Mesothelial cell of epicardium (in vitro differentiated cells): ENCODE data around the gene ARL15. TPM values are rescaled to one million over a fixed set of nuclear protein-coding genes. Genes with fewer than 3 reads are reported as not detected.

Source experiments
- DNase-seq, 2 experiments: peaks; one replicate each; pipeline ENCODE4 v3.0.0; 2021; ENCODE audit warnings: low spot score in 2 of 2; ENCODE audit not compliant: unreplicated experiment in 2 of 2
- H3K27ac Mint-ChIP-seq: 2 replicates; pipeline ENCODE4 v1.8.0; 2021; ENCODE audit warnings: mixed read lengths
- H3K27me3 Mint-ChIP-seq: 2 replicates; pipeline ENCODE4 v1.8.0; 2021; ENCODE audit warnings: low read depth, mixed read lengths
- H3K36me3 Mint-ChIP-seq: 2 replicates; pipeline ENCODE4 v1.8.0; 2021; ENCODE audit warnings: mixed read lengths
- H3K4me1 Mint-ChIP-seq: 2 replicates; pipeline ENCODE4 v1.8.0; 2021; ENCODE audit warnings: mixed read lengths
- H3K4me3 Mint-ChIP-seq: 2 replicates; pipeline ENCODE4 v1.8.0; 2021; ENCODE audit warnings: mild to moderate bottlenecking, moderate library complexity, mixed read lengths
- H3K9me3 Mint-ChIP-seq: 2 replicates; pipeline ENCODE4 v1.8.0; 2021; ENCODE audit warnings: mixed read lengths
- total RNA-seq: library from RNA; stranded (reverse); gene quantifications from 3 replicates; pipeline ENCODE4 v1.2.1, GENCODE V29; 2021
- TF ChIP-seq, protein P1 (sequence below): fragments of 200-600 bp; sonication (generic); IDR thresholded peaks from one replicate; pipeline ENCODE4 v1.5.0; 2021; ENCODE audit warnings: antibody characterized with exemption; ENCODE audit not compliant: unreplicated experiment

Gene ARL15
- total RNA-seq, 1 donor from 2014 or later: 24.8 TPM

- peaks cover 8% of the 10 kb centered on the region for H3K36me3 Mint-ChIP-seq
- no peaks in the 10 kb centered on the region for H3K9me3 Mint-ChIP-seq
These were observed 369.5 kb downstream of the ARL15 start for GRCh38 chr5:53940921-53941320.

DNA sequence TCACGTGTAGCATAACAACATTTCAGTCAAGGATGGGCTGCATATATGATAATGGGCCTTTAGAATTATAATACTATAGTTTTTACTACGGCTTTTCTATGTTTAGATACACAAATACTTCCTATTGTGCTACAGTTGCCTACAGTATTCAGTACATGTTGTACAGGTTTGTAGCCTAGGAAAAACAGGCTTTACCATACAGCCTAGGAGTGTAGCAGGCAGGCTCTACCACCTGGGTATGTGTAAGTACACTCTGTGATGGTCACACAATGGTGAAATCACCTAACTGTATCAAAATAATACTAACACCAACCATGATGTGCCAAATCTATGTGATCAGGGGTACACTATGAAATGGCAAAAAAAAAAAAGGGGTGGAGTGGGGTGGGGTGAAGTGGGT is 372.9 kb downstream of the ARL15 start:
- DNase-seq: no peak
- Mint-ChIP-seq H3K27ac (no peak overlapping the region), H3K4me3 (no peak overlapping the region), H3K4me1 (peaks cover 46% of the 10 kb centered on the region), H3K9me3 (no peaks in the 10 kb centered on the region), H3K27me3 (no peaks in the 10 kb centered on the region), H3K36me3 (peaks cover 4% of the 10 kb centered on the region)
- TF ChIP-seq, protein P1, sequence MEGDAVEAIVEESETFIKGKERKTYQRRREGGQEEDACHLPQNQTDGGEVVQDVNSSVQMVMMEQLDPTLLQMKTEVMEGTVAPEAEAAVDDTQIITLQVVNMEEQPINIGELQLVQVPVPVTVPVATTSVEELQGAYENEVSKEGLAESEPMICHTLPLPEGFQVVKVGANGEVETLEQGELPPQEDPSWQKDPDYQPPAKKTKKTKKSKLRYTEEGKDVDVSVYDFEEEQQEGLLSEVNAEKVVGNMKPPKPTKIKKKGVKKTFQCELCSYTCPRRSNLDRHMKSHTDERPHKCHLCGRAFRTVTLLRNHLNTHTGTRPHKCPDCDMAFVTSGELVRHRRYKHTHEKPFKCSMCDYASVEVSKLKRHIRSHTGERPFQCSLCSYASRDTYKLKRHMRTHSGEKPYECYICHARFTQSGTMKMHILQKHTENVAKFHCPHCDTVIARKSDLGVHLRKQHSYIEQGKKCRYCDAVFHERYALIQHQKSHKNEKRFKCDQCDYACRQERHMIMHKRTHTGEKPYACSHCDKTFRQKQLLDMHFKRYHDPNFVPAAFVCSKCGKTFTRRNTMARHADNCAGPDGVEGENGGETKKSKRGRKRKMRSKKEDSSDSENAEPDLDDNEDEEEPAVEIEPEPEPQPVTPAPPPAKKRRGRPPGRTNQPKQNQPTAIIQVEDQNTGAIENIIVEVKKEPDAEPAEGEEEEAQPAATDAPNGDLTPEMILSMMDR: no peak

More at GRCh38 chr5:53940921-53941320, 369.5 kb downstream of the ARL15 start:
- Mint-ChIP-seq H3K4me1 (peaks cover 32% of the 10 kb centered on the region), H3K4me3 (no peak overlapping the region), H3K27ac (no peak overlapping the region), H3K27me3 (no peaks in the 10 kb centered on the region)
- TF ChIP-seq, protein P1: no peak
- DNase-seq: no peak

- TF ChIP-seq, protein P1: no peak
- H3K4me3 Mint-ChIP-seq: no peak overlapping the region
These were observed 373.7 kb downstream of the ARL15 start for GRCh38 chr5:53936481-53937352.

GRCh38 chr5:53934151-53934820 is 376.1 kb downstream of the ARL15 start:
- peak in 1 of 2 experiments; percentile 49 for DNase-seq
- Mint-ChIP-seq H3K27ac (peak overlapping the region; percentile 76), H3K27me3 (no peaks in the 10 kb centered on the region), H3K36me3 (peaks cover 4% of the 10 kb centered on the region), H3K4me3 (no peak overlapping the region), H3K4me1 (peaks cover 59% of the 10 kb centered on the region), H3K9me3 (no peaks in the 10 kb centered on the region)
- TF ChIP-seq, protein P1: no peak

More at GRCh38 chr5:53936481-53937352, 373.7 kb downstream of the ARL15 start:
- peaks cover 4% of the 10 kb centered on the region for H3K36me3 Mint-ChIP-seq
- no peak for DNase-seq
- peaks cover 46% of the 10 kb centered on the region for H3K4me1 Mint-ChIP-seq
- no peaks in the 10 kb centered on the region for H3K27me3 Mint-ChIP-seq
- H3K27ac Mint-ChIP-seq: peak overlapping the region; percentile 71
- no peaks in the 10 kb centered on the region for H3K9me3 Mint-ChIP-seq

DNA sequence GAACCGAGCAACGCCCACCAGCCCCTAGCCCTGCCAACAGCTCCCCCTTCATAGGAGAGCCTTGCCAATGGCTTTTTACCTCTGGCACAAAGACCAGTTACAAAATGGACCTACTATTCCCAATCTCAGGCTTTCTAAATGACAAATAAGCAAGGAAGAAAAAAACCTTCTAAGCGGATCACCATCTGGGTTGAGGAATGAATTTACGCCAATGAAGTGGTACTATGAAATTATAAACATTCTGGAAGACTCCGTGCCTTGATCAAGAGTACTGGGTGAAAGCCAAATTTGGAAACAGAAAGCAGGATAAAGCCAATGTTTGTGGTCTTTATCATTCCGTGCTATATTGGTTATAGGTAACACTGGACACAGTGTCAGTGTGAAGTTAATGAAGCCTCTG is 378.0 kb downstream of the ARL15 start:
- Mint-ChIP-seq H3K27me3 (no peaks in the 10 kb centered on the region), H3K9me3 (no peaks in the 10 kb centered on the region), H3K36me3 (no peaks in the 10 kb centered on the region), H3K27ac (peak overlapping the region; percentile 73), H3K4me3 (no peak overlapping the region), H3K4me1 (peaks cover 78% of the 10 kb centered on the region)
- DNase-seq: no peak
- TF ChIP-seq, protein P1: no peak
